ENCODE measurements around the gene PCDHGB1. TPM values are rescaled to one million over a fixed set of nuclear protein-coding genes. Genes with fewer than 3 reads are reported as not detected.

PCDHGB1 gene
- polyA plus RNA-seq, 1 experiment = 2.2 TPM

GRCh38 chr5:141319202-141319601, 30.7 kb upstream of the PCDHGB1 start:
- no peak for DNase-seq (ENCODE audit: low read depth)
- TF ChIP-seq, protein P1, sequence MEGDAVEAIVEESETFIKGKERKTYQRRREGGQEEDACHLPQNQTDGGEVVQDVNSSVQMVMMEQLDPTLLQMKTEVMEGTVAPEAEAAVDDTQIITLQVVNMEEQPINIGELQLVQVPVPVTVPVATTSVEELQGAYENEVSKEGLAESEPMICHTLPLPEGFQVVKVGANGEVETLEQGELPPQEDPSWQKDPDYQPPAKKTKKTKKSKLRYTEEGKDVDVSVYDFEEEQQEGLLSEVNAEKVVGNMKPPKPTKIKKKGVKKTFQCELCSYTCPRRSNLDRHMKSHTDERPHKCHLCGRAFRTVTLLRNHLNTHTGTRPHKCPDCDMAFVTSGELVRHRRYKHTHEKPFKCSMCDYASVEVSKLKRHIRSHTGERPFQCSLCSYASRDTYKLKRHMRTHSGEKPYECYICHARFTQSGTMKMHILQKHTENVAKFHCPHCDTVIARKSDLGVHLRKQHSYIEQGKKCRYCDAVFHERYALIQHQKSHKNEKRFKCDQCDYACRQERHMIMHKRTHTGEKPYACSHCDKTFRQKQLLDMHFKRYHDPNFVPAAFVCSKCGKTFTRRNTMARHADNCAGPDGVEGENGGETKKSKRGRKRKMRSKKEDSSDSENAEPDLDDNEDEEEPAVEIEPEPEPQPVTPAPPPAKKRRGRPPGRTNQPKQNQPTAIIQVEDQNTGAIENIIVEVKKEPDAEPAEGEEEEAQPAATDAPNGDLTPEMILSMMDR (IDR thresholded peaks at IDR 0.05; ENCODE audit: insufficient read depth, low read depth, low read length) = no peak
- Histone ChIP-seq H3K36me3 (ENCODE audit: control insufficient read depth, insufficient read depth, low read length) (peaks cover 2% of the 10 kb centered on the region), H3K27me3 (ENCODE audit: control insufficient read depth, insufficient read depth, low read length) (no peaks in the 10 kb centered on the region), H3K4me3 (ENCODE audit: low read depth, low read length) (no peak overlapping the region)
- ChIA-PET POLR2A (no interaction called here), CTCF (interaction anchor here (0.8 to 3.8 kb wide), 9 partner anchors 11 to 249 kb away, joined by 3 to 27 read pairs (median 4); partner anchors contain the start of genes PCDHGA1, PCDHGA7 and SLC25A2)

DNA sequence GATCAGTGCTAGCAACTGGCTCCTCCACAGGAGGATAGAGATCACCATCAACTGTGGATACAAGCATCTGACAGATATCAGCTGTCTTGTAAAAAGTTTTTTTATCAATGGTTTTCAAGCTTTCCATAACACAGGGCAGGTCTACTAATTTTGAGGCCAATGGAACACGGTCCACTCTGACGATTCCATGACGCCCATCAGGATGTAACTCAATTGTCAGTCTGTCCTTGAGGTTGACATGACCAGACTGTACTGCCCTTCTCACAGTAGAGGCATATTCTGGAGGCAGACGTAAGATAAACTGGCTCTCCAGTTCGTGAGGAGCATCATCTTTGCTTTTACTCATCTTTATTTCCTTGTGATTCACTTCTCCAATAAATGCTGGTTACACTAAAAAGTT, 30.2 kb upstream of the PCDHGB1 start:
- DNase-seq (ENCODE audit: low read depth) = no peak
- POLR2A ChIA-PET = interaction anchor here (1.5 kb wide), 1 partner anchor 9 kb away, joined by 4 read pairs; no protein-coding TSS in a partner anchor
- H3K36me3 ChIP-seq (ENCODE audit: control insufficient read depth, insufficient read depth, low read length) = peaks cover 2% of the 10 kb centered on the region
- H3K4me3 ChIP-seq (ENCODE audit: low read depth, low read length) = peak overlapping the region; percentile 73
- no peaks in the 10 kb centered on the region for H3K27me3 ChIP-seq (ENCODE audit: control insufficient read depth, insufficient read depth, low read length)
- TF ChIP-seq, protein P1 (IDR thresholded peaks at IDR 0.05; ENCODE audit: insufficient read depth, low read depth, low read length) = no peak
- CTCF ChIA-PET = interaction anchor here (0.8 to 11.7 kb wide), 20 partner anchors 10 to 299 kb away, joined by 3 to 85 read pairs (median 4); partner anchors contain the start of genes DIAPH1, PCDHB9, PCDHGA1 and PCDHGA10

DNA sequence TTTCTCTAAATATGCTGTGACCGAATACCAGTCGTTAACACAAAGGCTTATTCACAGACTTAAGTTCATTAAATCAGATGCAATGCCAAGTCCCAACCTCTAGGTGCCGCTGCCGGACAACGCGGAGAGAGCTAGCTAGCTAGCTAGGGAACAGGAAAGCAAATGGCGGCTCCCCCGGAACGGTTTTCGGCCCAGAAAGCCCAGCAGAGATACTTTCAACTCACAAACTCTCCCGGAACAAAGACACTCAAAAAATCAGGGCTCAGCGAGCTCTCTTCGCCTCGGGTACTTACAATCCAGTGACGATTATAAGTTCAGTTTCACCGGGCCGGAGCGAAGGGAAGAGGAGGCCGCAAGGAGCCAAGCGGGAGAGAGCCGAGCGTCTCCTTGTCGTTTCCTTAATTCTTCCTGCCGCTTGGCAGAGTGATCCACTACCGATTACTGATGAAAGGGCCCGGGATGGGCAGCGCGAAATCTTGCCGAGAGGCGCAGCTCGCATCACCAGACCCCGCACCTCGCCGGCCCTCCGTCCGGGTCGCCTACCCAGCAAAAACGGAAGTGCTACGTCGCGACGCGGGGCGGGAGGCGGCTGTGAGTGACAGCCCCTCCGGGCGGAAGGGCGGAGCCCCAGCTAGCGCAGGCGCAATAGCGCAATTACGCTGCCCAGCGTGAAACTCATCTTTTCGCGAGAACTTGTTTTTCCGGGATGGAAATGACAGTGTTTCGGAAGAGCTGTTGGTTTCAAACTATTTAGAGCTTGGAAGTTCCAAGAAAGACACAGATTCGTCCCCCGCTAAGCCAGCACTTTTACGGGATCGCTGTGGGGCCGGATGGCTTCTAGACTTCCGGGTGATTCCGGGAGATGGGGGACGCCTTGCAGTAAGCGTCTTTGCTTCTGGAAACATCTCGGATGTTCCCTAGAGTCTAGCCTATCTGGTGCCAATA, 29.4 kb upstream of the PCDHGB1 start, which contains the start of gene TAF7:
TSS of gene TAF7 (minus strand) at position 560 of the 945 bp plus-strand sequence. CDS start 740 bp downstream, outside the sequence.
- H3K36me3 ChIP-seq (ENCODE audit: control insufficient read depth, insufficient read depth, low read length) = peaks cover 2% of the 10 kb centered on the region
- ChIA-PET CTCF (interaction anchor here (0.8 to 11.7 kb wide), 25 partner anchors 10 to 298 kb away, joined by 3 to 85 read pairs (median 4); partner anchors contain the start of genes DIAPH1, PCDHB9, PCDHGA1 and PCDHGA10), POLR2A (interaction anchor here (0.5 to 1.5 kb wide), 3 partner anchors 8 to 242 kb away, joined by 3 to 4 read pairs (median 4); partner anchors contain the start of gene PCDHGA1)
- peak; percentile 63 for DNase-seq (ENCODE audit: low read depth)
- H3K27me3 ChIP-seq (ENCODE audit: control insufficient read depth, insufficient read depth, low read length) = no peaks in the 10 kb centered on the region
- H3K4me3 ChIP-seq (ENCODE audit: low read depth, low read length) = peak within 1 kb of the TSS; percentile 73
- TF ChIP-seq, protein P1 (IDR thresholded peaks at IDR 0.05; ENCODE audit: insufficient read depth, low read depth, low read length) = peak; percentile 86

GRCh38 chr5:141322261-141322660, 27.6 kb upstream of the PCDHGB1 start:
- DNase-seq (ENCODE audit: low read depth) = no peak
- CTCF ChIA-PET = interaction anchor here (1.8 to 11.7 kb wide), 2 partner anchors 9 to 241 kb away, joined by 6 to 85 read pairs; no protein-coding TSS in a partner anchor
- POLR2A ChIA-PET = no interaction called here
- TF ChIP-seq, protein P1 (IDR thresholded peaks at IDR 0.05; ENCODE audit: insufficient read depth, low read depth, low read length) = no peak
- H3K4me3 ChIP-seq (ENCODE audit: low read depth, low read length) = no peak overlapping the region
- H3K27me3 ChIP-seq (ENCODE audit: control insufficient read depth, insufficient read depth, low read length) = no peaks in the 10 kb centered on the region
- H3K36me3 ChIP-seq (ENCODE audit: control insufficient read depth, insufficient read depth, low read length) = peaks cover 2% of the 10 kb centered on the region
